Neuron (in vitro differentiated cells): ENCODE results near the gene KIT.

Experiments
- H2AFZ ChIP-seq: one replicate; pipeline ENCODE4 v1.6.1; 2013; ENCODE audit warnings: low read depth, mild to moderate bottlenecking, inconsistent platforms, low read length, moderate library complexity
- H3K27me3 ChIP-seq: one replicate; pipeline ENCODE4 v1.6.1; 2013; ENCODE audit warnings: low read length; ENCODE audit not compliant: insufficient read depth
- H3K36me3 ChIP-seq: one replicate; pipeline ENCODE4 v1.6.1; 2013; ENCODE audit warnings: low read length; ENCODE audit not compliant: insufficient read depth
- H3K4me1 ChIP-seq: one replicate; pipeline ENCODE4 v1.6.1; 2013; ENCODE audit warnings: low read length; ENCODE audit not compliant: insufficient read depth
- H3K4me3 ChIP-seq: 2 replicates; pipeline ENCODE4 v1.5.1; 2013; ENCODE audit warnings: mild to moderate bottlenecking, low read length, moderate library complexity
- H3K9me3 ChIP-seq: one replicate; pipeline ENCODE4 v1.6.1; 2013; ENCODE audit warnings: low read length

KIT gene

GRCh38 chr4:54664400-54664799 is 6.6 kb downstream of the KIT start:
- no peak overlapping the region for H2AFZ ChIP-seq
- H3K27me3 ChIP-seq: peaks cover 12% of the 10 kb centered on the region
- H3K4me3 ChIP-seq: no peak overlapping the region
- no peaks in the 10 kb centered on the region for H3K9me3 ChIP-seq
- H3K4me1 ChIP-seq: peaks cover 9% of the 10 kb centered on the region
- H3K36me3 ChIP-seq: no peaks in the 10 kb centered on the region

DNA sequence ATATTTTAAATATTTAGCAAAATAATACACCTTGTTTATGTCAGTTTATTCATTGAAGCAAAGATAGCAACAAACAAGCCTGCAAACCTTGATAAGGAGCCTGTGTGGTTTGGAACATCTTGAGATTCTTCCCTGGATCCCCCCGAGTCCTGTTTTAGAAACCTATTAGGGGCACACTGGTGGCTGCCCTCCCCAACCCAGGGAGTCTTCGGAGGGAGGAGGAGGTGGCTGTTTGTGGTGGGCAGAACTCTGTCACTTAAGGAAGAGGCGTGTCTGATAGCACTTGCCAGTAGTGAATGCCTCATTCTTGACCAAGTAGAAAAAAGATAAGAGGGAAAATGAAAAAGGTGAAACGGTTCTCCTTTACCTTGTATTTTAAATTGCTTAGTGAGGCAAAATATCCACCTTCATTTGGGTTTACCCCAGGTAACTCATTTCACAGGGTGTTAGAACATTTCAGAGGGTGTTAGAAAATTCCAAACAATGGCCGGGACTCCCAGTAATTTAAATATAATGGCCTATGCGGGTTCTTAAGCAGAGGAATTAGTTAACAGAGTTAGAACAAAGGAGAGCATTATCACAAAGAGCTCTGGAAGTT is 10.4 kb downstream of the KIT start:
- Histone ChIP-seq H3K27me3 (no peaks in the 10 kb centered on the region), H3K4me1 (no peaks in the 10 kb centered on the region), H3K36me3 (no peaks in the 10 kb centered on the region), H3K9me3 (no peaks in the 10 kb centered on the region), H2AFZ (no peak overlapping the region), H3K4me3 (no peak overlapping the region)

- H3K27me3 ChIP-seq: no peaks in the 10 kb centered on the region
- H3K36me3 ChIP-seq: no peaks in the 10 kb centered on the region
- H3K9me3 ChIP-seq: no peaks in the 10 kb centered on the region
- no peak overlapping the region for H2AFZ ChIP-seq
- no peak overlapping the region for H3K4me3 ChIP-seq
- H3K4me1 ChIP-seq: no peaks in the 10 kb centered on the region
Measured at GRCh38 chr4:54669831-54670230, 12.1 kb downstream of the KIT start.

DNA sequence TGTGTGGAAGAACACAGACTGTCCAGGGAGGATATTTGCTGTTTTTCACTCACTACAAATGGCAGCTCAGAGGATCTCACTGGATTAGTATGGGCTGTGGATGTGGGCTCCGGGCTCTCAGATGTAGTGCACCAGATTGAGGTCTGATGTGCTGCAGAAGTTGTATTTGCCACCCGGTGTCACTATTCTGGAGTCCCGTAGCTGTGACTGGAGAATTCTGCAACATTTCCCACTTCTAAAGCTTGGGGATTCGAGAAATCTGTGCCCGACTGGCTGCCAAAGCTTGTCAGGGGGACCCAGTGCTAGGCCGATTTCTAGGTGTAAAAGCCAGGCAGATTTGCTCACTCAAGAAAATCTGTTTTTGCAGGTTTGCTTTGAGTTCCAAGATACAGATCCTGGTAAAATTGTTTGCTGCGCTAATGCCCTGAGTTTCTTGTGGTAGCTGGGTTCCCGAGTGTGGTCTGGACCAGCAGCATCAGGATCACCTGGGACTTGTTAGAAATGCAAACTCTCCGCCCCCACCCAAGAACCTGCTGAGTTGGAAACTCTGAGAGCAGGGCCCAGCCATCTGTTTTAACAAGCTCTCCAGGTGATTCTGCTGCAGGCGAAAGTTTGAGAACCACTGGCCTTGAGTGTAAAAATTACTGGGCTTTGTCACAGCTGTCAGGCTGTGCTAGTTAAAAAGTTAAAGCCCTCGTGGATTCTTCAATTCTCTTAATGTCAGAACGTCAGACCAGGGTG is 18.1 kb downstream of the KIT start:
- no peaks in the 10 kb centered on the region for H3K9me3 ChIP-seq

DNA sequence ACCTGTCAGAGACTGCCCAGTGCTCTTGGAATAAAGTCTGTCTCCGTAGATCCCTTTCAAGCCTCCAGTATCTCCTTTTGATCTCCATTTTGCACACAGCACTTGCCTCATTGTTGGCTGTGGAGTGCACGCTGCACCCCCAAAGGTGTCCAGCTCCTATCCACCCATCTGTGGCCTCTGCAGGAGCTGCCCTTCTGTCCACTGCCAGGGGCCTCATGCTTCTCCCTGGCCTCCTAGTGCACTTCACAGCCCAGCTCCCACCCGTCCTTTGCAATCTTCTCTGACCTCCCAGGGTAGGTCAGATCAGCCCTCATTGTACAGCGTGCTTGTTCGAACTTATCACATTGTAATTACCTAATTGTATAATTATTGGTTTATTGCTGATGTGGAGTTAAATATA is 18.9 kb downstream of the KIT start:
- Histone ChIP-seq H3K36me3 (no peaks in the 10 kb centered on the region), H3K4me1 (peaks cover 14% of the 10 kb centered on the region), H3K4me3 (no peak overlapping the region), H3K9me3 (no peaks in the 10 kb centered on the region), H3K27me3 (no peaks in the 10 kb centered on the region), H2AFZ (no peak overlapping the region)

More for the DNA sequence above, 18.1 kb downstream of the KIT start:
- no peaks in the 10 kb centered on the region for H3K27me3 ChIP-seq
- H2AFZ ChIP-seq: no peak overlapping the region
- H3K4me1 ChIP-seq: peaks cover 14% of the 10 kb centered on the region
- H3K36me3 ChIP-seq: no peaks in the 10 kb centered on the region
- no peak overlapping the region for H3K4me3 ChIP-seq

GRCh38 chr4:54677416-54677815 is 19.7 kb downstream of the KIT start:
- H2AFZ ChIP-seq: no peak overlapping the region
- H3K36me3 ChIP-seq: no peaks in the 10 kb centered on the region
- H3K4me3 ChIP-seq: no peak overlapping the region
- no peaks in the 10 kb centered on the region for H3K9me3 ChIP-seq
- no peaks in the 10 kb centered on the region for H3K27me3 ChIP-seq
- H3K4me1 ChIP-seq: peaks cover 14% of the 10 kb centered on the region

- Histone ChIP-seq H3K9me3 (no peaks in the 10 kb centered on the region), H3K27me3 (no peaks in the 10 kb centered on the region), H3K4me1 (peaks cover 14% of the 10 kb centered on the region), H2AFZ (no peak overlapping the region), H3K36me3 (no peaks in the 10 kb centered on the region), H3K4me3 (no peak overlapping the region)
Measured at GRCh38 chr4:54677853-54678650, 20.3 kb downstream of the KIT start.

- Histone ChIP-seq H3K4me1 (peaks cover 14% of the 10 kb centered on the region), H3K4me3 (no peak overlapping the region), H2AFZ (no peak overlapping the region), H3K27me3 (no peaks in the 10 kb centered on the region), H3K9me3 (no peaks in the 10 kb centered on the region), H3K36me3 (no peaks in the 10 kb centered on the region)
Measured at GRCh38 chr4:54678826-54679225, 21.1 kb downstream of the KIT start.

DNA sequence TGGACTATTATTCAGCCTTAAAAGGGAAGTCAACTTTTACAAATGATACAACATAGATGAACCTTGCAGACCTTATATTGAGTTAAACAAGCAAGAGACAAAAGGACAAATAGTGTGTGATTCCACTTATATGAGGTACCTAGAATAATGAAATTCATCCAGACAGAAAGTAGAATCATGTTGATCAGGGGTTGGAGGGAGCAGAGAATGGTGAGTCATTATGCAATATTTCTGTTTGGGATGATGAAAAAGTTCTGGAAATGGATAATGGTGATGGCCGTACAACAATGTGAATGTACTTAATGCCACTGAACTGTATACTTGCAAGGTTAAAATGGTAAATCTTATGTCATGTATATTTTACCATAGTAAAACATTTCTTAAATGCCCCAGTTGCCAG is 22.1 kb downstream of the KIT start:
- Histone ChIP-seq H3K9me3 (no peaks in the 10 kb centered on the region), H2AFZ (no peak overlapping the region), H3K4me3 (no peak overlapping the region), H3K4me1 (peaks cover 14% of the 10 kb centered on the region), H3K36me3 (no peaks in the 10 kb centered on the region), H3K27me3 (no peaks in the 10 kb centered on the region)

DNA sequence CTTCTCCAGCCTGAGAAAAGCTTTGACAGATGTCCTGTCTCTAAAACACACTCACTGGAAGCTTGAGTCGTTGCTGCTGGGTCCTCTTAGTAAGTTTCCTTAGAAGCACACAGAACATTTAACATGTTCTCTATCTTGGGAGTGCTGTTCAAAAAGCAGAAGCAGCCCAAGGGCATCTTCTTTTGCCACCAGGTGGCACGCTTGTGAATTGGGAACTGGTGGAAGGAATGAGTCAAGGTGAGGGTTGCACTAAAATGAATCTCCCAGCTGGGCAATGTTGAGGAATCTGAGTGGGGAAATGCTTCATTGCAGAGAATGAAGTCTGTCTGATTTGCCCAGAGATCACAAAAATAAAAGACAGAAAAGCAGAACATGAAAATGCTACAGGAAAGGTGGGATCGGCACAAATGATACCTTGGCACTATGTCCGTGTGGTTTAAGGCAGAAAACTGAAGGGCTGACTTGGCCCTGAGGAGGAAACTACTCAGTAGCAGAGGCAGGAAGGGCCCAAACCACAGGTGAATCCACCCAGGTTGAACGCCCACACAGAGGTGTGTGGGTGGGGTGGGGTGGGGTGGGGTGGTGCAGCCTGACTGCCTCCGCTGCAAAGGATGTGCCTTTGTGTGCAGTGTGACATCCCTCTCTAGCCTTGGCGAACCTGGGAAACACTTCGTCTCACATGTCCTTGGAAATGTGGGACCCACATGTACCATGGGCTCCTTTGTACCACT is 26.0 kb downstream of the KIT start:
- no peak overlapping the region for H2AFZ ChIP-seq
- no peak overlapping the region for H3K4me3 ChIP-seq
- no peaks in the 10 kb centered on the region for H3K27me3 ChIP-seq
- no peaks in the 10 kb centered on the region for H3K36me3 ChIP-seq
- peaks cover 10% of the 10 kb centered on the region for H3K4me1 ChIP-seq
- no peaks in the 10 kb centered on the region for H3K9me3 ChIP-seq

DNA sequence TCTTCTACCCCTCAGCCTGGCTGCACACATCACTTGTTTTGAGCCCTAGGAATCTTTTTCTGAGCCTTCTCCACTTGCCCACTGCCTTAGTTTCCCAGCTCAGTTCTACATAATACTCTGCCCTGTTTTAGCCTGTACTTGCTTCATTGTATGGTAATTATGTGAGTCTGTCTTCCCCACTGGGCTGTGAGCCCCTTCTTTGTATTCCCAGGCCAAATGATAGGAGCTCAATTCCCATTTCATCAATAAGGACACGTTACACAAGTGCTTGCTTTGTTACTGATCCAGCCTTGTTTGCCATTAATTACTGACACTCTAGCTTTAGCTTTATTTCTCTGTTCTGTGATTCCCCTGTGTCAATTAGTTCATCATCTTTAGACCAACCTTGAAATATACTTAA is 28.1 kb downstream of the KIT start:
- Histone ChIP-seq H2AFZ (no peak overlapping the region), H3K9me3 (no peaks in the 10 kb centered on the region), H3K36me3 (no peaks in the 10 kb centered on the region), H3K27me3 (no peaks in the 10 kb centered on the region), H3K4me1 (no peaks in the 10 kb centered on the region), H3K4me3 (no peak overlapping the region)

DNA sequence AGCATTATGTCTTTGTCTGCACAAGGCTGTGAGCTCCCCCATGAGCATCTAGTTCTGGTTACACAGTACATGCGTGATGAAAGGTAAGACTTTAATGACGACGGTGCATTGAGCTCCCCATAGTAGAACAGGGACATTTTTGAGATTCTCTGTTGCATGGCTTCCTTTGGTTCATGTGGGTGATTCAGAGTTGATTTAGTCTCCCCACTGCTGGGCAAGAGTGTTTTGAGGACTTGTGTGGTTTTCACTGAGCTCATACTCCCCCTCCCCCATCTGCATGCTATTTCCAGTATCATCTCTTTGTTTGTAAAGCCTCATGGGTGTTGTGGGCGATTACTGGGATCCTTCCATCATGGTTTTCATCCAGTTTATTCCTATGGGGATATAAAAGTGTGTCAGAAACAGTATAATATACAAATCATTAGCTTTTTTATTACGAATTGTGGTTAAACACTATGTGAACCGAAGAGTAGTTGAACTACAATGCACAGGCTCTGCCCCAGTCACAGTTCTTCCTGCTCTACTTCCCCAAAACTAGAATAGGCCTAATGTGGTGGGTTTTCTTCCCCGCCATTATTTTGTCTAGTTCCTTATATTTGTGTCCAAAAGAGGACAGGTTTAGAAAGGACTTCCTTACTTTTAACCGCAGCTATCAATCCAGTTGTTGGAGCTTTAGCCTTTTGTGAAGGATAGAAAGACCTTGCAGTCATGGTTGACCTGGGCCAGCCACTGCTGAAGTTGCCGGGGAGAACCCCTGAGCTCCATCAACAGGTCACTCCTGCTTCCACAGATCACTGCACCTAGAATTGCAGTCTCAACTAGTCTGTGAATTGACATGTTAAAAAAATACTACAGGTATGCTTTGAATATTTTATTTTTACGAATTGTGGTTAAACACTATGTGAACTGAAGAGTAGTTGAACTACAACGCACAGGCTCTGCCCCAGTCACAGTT is 30.4 kb downstream of the KIT start:
- no peaks in the 10 kb centered on the region for H3K36me3 ChIP-seq
- H3K27me3 ChIP-seq: no peaks in the 10 kb centered on the region
- no peak overlapping the region for H3K4me3 ChIP-seq
- H3K4me1 ChIP-seq: no peaks in the 10 kb centered on the region
- no peak overlapping the region for H2AFZ ChIP-seq
- no peaks in the 10 kb centered on the region for H3K9me3 ChIP-seq
